Stromal cell of bone marrow (primary cell): ENCODE data around the gene POU3F4.

Experiments
- DNase-seq: peaks from one replicate; pipeline ENCODE4 v3.0.0-alpha.2; 2012; ENCODE audit warnings: low read depth

POU3F4 gene

DNA sequence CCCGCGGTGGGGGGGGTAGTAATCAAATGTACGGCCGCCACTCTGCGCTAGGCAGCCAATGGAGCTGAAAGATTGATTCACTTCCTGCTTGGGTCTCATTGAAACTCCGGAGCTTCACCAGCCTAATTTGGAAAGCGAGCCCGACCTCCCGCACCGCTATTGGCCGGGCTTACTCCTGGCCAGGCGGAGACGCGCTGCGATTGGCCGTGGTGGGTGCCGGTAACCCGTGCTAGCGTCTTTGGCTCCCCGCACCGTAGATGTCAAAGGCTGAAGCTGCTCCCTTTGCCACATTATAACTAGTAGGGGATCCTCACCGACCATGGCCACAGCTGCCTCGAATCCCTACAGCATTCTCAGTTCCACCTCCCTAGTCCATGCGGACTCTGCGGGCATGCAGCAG is at the start of gene POU3F4:
TSS of gene POU3F4 (plus strand) at position 285 of the 400 bp plus-strand sequence. CDS start at position 320, 35 bp downstream.
- no peak for DNase-seq

DNA sequence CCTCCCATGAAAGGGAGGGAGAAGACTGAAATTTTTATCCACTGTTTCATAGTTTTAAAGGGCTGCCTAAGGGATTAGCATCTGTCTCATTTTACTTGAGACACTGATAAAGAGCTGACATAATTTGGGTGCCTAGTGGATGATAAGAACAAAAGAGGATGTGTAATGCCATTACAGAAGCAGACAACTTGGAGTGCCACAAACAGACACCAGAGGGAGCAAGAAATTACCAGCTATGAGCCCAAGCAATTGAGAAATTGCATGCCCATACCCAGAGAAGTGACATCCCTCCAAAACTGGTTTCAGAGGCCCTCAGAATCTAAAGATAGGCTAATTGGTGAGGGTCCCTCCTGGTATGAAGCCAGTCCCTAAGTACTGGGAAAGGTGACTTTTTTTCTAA is 38.5 kb upstream of the POU3F4 start:
- DNase-seq: no peak

DNA sequence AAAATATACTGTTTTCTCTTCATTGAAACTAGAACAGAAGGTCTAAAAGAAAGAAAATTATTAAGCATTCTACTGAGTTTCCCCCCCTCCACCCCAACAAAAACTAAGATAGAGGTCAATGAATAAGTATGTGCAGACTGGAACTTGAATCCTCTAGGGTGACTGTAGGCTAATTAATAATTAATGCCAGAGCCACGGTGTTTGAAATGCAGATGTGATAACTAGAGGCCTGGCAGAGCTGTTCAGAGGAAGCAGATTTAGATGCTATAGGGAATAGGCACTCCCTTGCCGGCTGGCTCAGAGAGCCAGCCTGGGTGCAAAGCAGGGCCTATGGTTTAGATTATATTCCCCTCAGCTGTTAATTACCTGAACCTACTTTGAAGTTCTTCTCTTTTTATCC is 12.2 kb upstream of the POU3F4 start:
- no peak for DNase-seq

DNA sequence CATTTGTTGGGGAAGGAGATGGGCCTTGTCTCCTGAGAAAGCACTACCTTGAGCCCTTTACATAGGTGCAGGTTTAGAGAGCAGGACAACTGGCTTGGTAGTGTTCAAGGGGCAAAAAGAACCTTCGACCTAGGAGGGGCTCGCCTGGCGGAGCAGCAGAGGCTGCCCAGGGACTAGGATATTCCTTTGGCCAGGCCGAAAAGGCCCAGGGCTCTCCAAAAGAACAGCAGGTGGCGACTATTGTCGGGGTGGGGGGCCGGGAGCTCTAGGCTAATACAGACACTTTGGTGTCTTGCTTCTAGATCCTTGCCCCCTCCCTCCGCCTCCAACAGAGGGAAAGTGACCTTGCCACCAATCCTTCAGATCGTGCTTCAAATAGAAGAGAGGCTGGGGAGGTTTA is 7.1 kb upstream of the POU3F4 start:
- no peak for DNase-seq

DNA sequence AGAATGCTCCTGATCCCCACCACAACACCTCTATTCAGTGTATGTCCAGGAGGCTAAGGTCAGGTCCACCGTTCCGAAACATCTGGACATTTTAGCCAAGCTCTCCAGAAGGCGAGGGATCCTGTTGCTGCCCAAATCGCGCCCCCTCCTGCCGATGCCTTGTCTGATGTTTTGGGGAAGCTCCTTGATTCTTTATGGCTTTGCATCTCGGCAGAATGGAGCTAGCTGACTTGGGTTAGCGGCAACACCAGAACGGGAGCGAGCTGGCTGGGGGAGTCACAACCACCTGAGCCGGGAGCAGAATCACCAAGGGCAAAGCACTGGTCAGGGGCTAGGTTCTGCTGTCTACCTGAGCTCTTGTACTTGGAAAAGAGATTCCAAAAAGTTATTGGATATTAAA is 6.6 kb upstream of the POU3F4 start:
- no peak for DNase-seq

DNA sequence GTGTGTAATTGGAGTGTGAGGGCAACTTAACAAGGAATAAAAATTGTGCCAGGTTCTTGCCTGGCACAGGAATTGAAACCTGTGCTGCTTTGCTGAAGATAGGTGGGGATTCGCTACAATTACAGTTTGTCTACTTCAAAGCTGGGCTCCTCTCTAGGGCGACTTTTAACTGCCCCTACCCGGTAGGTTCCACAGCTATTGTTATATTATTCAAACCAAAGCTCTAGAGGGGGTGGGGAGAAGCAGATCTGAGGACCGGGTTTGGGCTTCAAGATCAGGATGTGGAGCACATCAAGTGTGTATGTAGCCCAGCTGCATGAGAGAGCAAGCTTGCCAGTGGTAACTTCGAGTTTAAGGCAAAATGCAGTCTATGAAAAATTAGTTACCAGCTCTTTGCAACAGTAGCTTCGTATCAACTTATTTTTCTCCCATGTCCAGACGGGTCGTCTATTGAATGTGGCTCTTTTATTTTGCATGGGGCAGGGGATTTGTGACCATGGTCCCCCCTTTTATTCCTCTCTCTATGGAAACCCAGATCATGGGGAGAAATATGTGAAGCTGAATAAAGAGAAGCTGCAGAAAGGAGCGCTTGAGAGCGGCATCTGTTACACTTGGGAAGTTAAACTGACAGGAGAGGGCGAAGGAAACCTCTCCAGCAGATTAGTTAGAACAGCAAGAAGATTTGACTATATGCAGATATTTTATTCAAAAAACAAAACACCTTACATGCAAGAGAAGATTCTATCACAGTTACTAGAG is 3.2 kb upstream of the POU3F4 start:
- no peak for DNase-seq

DNA sequence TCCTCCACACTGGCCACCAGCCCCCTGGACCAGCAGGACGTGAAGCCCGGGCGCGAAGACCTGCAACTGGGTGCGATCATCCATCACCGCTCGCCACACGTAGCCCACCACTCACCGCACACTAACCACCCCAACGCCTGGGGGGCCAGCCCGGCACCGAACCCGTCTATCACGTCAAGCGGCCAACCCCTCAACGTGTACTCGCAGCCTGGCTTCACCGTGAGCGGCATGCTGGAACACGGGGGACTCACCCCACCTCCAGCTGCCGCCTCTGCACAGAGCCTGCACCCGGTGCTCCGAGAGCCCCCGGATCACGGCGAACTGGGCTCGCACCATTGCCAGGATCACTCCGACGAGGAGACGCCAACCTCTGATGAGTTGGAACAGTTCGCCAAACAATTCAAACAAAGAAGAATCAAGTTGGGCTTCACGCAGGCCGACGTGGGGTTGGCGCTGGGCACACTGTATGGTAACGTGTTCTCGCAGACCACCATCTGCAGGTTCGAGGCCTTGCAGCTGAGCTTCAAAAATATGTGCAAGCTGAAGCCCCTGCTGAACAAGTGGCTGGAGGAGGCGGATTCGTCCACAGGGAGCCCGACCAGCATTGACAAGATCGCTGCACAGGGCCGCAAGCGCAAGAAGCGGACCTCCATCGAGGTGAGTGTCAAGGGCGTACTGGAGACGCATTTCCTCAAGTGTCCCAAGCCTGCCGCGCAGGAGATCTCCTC is 600 bp downstream of the POU3F4 start:
- no peak for DNase-seq

DNA sequence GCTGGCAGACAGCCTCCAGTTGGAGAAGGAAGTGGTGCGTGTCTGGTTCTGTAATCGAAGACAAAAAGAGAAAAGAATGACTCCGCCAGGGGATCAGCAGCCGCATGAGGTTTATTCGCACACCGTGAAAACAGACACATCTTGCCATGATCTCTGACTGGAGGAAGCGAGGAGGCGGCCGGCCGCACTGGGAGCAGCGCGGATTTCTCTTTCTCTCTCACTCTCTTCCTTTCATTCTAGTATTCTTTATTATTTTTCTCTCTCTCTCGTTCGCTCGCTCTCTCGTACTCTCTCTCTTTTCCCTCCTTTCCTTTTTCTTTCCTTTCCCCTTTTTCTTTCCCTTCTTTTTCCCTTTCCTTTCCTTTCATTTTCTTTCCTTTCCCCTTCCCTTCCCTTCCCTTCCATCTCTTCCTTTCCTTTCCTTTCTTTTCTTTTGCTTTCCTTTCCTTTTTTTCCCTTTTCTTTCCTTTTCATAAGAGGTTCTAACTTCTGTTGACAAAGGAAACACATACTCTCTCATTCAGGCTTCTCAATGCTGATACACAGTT is 1.2 kb downstream of the POU3F4 start:
- no peak for DNase-seq

DNA sequence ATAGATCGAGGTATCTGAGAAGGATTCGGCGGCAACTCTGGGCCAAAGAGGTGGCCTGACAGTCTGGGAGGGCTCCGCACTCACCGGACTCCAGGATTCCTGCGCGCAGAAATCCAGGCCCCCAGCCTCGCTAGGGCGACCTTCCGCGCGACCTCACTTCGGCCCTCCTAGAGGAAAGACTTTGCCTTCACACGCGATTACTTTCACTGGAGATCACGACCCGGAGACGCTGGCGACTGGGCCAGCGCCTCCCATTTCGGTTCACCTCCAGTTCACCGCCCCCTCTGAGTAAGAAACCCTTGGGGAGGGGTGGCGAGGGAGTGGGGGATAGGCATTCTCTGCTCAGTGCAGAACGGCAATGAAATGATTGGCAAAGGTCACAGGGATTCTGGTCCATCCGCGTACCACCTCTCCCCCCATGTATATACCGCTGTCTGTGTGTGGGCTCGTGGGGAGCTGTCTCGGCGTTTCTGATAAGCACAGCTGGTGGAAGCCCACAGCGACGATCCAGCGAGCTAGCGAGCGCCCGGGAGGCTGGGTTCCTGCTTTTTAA is 2.5 kb downstream of the POU3F4 start:
- no peak for DNase-seq

DNA sequence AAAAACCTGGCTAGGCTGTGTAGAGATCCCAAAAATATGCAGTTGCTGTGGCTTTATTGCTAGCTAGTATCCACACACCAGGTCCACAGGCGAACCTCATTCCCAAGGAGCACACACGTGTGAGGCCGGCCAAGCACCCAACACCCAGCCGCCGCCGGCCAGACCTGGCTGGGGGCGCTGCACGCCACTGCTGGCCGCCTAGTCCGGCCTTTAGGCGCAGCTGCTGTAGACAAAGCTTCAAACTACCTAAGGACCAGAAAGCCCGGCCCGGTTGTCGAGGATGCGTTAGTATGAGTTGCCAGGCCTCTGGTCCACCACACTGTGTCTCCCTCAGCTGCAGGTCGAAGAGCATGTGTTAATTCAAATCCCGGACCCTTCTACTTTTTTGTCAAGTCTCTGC is 3.1 kb downstream of the POU3F4 start:
- no peak for DNase-seq

DNA sequence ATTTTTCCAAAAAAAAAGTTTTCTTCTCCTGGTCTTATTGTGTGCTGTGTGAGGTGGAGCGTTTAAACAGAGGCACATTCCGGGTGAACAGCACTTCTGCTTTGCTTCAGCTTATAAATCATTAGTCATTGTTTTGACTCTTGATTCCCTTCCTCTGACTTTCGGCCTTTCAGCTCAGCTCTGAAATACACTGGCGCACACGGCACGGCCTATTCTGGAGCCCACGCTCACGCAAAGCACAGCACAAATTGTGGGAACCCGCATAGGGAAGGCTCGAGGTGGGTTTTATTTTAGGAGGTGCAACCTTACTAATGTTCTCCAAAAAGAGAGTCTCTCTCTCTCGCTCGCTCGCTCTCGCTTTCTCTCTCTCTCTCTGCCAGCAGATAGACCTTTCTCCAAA is 4.0 kb downstream of the POU3F4 start:
- no peak for DNase-seq

DNA sequence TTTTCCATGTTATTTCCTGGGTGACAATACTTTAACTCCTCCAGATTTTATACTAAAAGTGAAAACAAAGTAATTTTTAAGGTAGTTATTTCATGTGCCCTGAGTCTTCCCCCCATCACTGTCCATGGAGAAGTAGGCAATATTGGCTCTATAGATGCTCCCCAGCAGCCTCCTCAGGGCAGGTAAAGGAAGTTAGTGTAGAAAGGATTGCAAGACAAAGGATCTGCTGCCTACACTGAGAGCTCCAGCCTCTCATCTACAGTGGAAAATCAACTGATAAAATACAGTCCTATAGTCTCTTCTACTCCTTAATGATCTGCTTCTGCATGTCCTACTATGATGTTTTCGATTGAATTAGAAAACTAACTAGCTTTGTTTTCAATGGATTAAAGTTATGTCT is 8.5 kb downstream of the POU3F4 start:
- DNase-seq: no peak

DNA sequence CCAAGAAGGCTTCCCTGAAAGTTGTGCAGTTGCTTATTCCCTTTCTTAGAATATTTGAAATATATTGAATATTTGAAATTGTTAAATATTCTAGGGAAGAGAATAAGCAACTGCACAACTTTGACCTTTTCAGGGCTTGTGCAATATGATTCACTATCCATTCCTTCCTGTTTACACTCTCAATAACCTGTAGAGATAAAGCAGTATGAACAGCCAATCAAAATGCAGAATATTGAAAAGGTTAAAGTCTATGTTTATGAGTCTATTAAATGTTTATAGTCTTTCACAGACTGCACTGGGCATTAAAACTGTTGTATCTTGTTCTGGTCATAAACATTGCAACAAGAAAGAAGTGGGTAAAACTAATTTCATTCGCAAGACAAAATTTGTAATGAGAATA is 13.8 kb downstream of the POU3F4 start:
- no peak for DNase-seq

DNA sequence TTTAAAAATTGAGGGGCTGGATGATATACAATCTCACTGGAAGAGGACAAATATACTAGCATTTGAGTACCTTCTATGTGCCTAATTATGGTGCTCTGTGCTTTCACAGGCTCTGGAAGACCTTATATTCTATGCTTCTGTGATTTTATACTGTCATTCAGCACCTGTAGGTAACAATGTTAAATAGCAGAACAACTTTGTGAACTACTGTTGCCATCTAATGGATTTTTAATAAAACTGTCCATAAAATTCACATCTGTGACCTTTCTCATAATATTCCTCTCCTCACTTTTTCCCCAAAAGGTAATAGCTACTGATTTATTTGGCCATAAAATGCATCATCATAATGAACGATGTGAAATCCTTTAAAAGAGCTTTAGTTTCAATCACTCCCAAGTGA is 21.9 kb downstream of the POU3F4 start:
- DNase-seq: no peak

DNA sequence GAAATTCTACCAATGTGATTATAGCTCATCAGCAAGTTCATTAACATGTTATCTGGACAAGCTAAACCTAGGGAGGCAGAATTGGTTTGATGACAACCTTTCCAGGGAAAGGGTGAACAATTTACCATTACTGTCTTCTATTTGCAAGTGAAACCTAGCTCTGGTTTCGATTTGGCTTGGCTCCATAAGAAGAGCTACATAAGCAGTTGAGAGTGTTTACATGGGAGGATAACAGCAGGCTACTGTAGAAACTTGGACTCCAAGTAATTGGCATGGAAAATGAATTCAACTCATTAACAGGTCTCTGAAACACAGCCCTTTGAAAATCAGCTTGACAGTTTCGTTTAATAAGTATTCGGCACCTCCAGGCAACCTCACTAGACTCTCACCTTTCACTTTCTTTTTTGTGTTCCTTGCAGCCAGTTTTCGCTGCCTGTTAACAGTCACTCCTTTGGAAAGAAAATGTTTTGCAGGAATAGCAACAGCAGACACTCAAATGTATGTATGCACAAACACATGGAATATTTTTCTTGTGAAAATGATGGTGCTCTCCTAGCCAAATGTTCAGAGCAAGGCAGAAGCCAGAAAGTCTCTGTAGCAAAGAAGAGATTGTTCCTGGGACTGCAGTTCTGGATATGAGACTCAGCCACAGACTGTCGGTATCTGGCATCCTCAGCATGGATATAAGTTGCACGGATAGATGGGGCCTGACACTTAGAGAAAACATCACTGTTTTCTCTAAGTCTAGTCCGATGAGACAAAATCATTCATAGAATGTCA is 27.5 kb downstream of the POU3F4 start:
- no peak for DNase-seq
